IMR-90 (cell line): ENCODE measurements around the gene CCR5AS.

Experiments used
- ATAC-seq: fragments of 200-7000 bp; cut with Tn5 transposase; 2 replicates; pipeline ENCODE4 v1.9.1; 2020; ENCODE audit warnings: low read depth, mild to moderate bottlenecking, moderate library complexity
- BruUV-seq: library from RNA; stranded (reverse); fragments of 400-500 nt; replicated peaks from 2 replicates; lab custom pipeline; 2021; lab: Mats Ljungman, UMichigan
- CTCF ChIA-PET: fragments of 300-600 bp; formaldehyde crosslinking; extraction: SDS; loops from one replicate; lab custom pipeline; 2021; ENCODE audit warnings: antibody characterized with exemption; lab: Yijun Ruan, JAX
- POLR2A ChIA-PET: fragments of 300-600 bp; sonication (Branson Sonifier 250); formaldehyde crosslinking; loops from one replicate; lab custom pipeline; 2022; ENCODE audit warnings: antibody characterized with exemption; ENCODE audit not compliant: unreplicated experiment; lab: Charles Lee
- DNase-seq: peaks from one replicate; pipeline ENCODE4 v3.0.0; 2013
- H2AFZ ChIP-seq: replicated peaks from 2 replicates; pipeline ENCODE3; 2013; ENCODE audit warnings: low read length, mild to moderate bottlenecking; ENCODE audit not compliant: poor library complexity
- H2AK5ac ChIP-seq: 2 replicates; pipeline ENCODE4 v1.6.1; 2013; ENCODE audit warnings: low read depth, low read length, inconsistent platforms
- H2AK9ac ChIP-seq: replicated peaks from 2 replicates; pipeline ENCODE3; 2013; ENCODE audit warnings: mild to moderate bottlenecking, low read depth, low read length, moderate library complexity; ENCODE audit not compliant: poor library complexity
- H2BK120ac ChIP-seq: 2 replicates; pipeline ENCODE4 v1.6.1; 2013; ENCODE audit warnings: low read depth, low read length, inconsistent platforms
- H2BK15ac ChIP-seq: 3 replicates; pipeline ENCODE4 v1.6.1; 2013; ENCODE audit warnings: low read depth, low read length, inconsistent platforms
- H2BK20ac ChIP-seq: 2 replicates; pipeline ENCODE4 v1.6.1; 2013; ENCODE audit warnings: low read depth, mild to moderate bottlenecking, inconsistent platforms, low read length, moderate library complexity
- H2BK5ac ChIP-seq: 2 replicates; pipeline ENCODE4 v1.6.1; 2013; ENCODE audit warnings: mild to moderate bottlenecking, low read depth, low read length, inconsistent platforms; ENCODE audit not compliant: poor library complexity, severe bottlenecking
- H3K14ac ChIP-seq: replicated peaks from 2 replicates; pipeline ENCODE4 v1.6.1; 2013; ENCODE audit warnings: low read depth, low read length, inconsistent platforms
- H3K18ac ChIP-seq: 2 replicates; pipeline ENCODE4 v1.6.1; 2013; ENCODE audit warnings: low read depth, low read length, control low read depth
- H3K23ac ChIP-seq: 2 replicates; pipeline ENCODE4 v1.6.1; 2013; ENCODE audit warnings: low read depth, low read length, inconsistent platforms
- H3K27ac ChIP-seq: 2 replicates; pipeline ENCODE4 v1.5.1; 2013; ENCODE audit warnings: mild to moderate bottlenecking, control low read depth, low read length; ENCODE audit not compliant: insufficient read depth
- H3K27me3 ChIP-seq: 2 replicates; pipeline ENCODE4 v1.6.1; 2013; ENCODE audit warnings: low read length; ENCODE audit not compliant: control insufficient read depth, insufficient read depth
- H3K36me3 ChIP-seq: 2 replicates; pipeline ENCODE4 v1.6.1; 2013; ENCODE audit warnings: low read length, mixed read lengths; ENCODE audit not compliant: control insufficient read depth, insufficient read depth
- H3K4ac ChIP-seq: 2 replicates; pipeline ENCODE4 v1.6.1; 2013; ENCODE audit warnings: low read depth, low read length, inconsistent platforms
- H3K4me1 ChIP-seq: 2 replicates; pipeline ENCODE4 v1.6.1; 2013; ENCODE audit warnings: low read length, mixed read lengths; ENCODE audit not compliant: control insufficient read depth, insufficient read depth
- H3K4me2 ChIP-seq: 2 replicates; pipeline ENCODE4 v1.6.1; 2013; ENCODE audit warnings: low read depth, mild to moderate bottlenecking, control low read depth, low read length, moderate library complexity
- H3K4me3 ChIP-seq: 2 replicates; pipeline ENCODE4 v1.5.1; 2013; ENCODE audit warnings: low read depth, mild to moderate bottlenecking, control low read depth, low read length, moderate library complexity; ENCODE audit not compliant: insufficient read depth
- H3K56ac ChIP-seq: 2 replicates; pipeline ENCODE4 v1.6.1; 2013; ENCODE audit warnings: low read length, inconsistent platforms; ENCODE audit not compliant: insufficient read depth; ENCODE audit errors: extremely low read depth
- H3K79me1 ChIP-seq, 2 experiments: 2 replicates each; pipeline ENCODE4 v1.6.1; 2013; ENCODE audit warnings: low read length in 2 of 2, inconsistent platforms in 1 of 2, low read depth in 1 of 2
- H3K9ac ChIP-seq: 2 replicates; pipeline ENCODE4 v1.6.1; 2013; ENCODE audit warnings: low read depth, low read length, control low read depth
- H3K9me1 ChIP-seq: 2 replicates; pipeline ENCODE4 v1.6.1; 2013; ENCODE audit warnings: low read length, inconsistent platforms; ENCODE audit not compliant: insufficient read depth
- H3K9me3 ChIP-seq: 2 replicates; pipeline ENCODE4 v1.6.1; 2013; ENCODE audit warnings: low read length; ENCODE audit not compliant: control insufficient read depth, insufficient read depth
- H4K20me1 ChIP-seq: 2 replicates; pipeline ENCODE4 v1.6.1; 2013; ENCODE audit warnings: low read length, inconsistent platforms; ENCODE audit not compliant: insufficient read depth
- H4K5ac ChIP-seq: 2 replicates; pipeline ENCODE4 v1.6.1; 2013; ENCODE audit warnings: mild to moderate bottlenecking, low read depth, low read length, control low read depth
- H4K8ac ChIP-seq, 2 experiments: 2 replicates each; pipeline ENCODE4 v1.6.1; 2013; ENCODE audit warnings: low read depth in 2 of 2, low read length in 2 of 2, control low read depth in 1 of 2, inconsistent platforms in 1 of 2
- H4K91ac ChIP-seq: 2 replicates; pipeline ENCODE4 v1.6.1; 2013; ENCODE audit warnings: low read depth, low read length, inconsistent platforms; ENCODE audit not compliant: insufficient read depth
- BHLHE40 ChIP-seq: fragments of 150-350 bp; IDR thresholded peaks from 2 replicates; pipeline ENCODE4 v1.6.1; 2016; ENCODE audit warnings: mild to moderate bottlenecking, low read depth, low read length
- CEBPB ChIP-seq: IDR thresholded peaks from 2 replicates; pipeline ENCODE4 v1.6.1; 2012; ENCODE audit warnings: low read depth, low read length, improper control_type of control experiment
- CTCF ChIP-seq: conservative IDR thresholded peaks from 2 replicates; pipeline ENCODE4 v1.5.1; 2012; ENCODE audit warnings: mild to moderate bottlenecking, low read depth, low read length, improper control_type of control experiment
- MXI1 ChIP-seq: IDR thresholded peaks from 2 replicates; pipeline ENCODE4 v1.6.1; 2012; ENCODE audit warnings: low read depth, mild to moderate bottlenecking, low read length, moderate library complexity, borderline replicate concordance
- NFE2L2 ChIP-seq: fragments of 150-350 bp; IDR thresholded peaks from 2 replicates; pipeline ENCODE4 v1.6.1; 2016; ENCODE audit warnings: low read depth, mild to moderate bottlenecking, low read length
- RAD21 ChIP-seq: IDR thresholded peaks from 2 replicates; pipeline ENCODE4 v1.6.1; 2012; ENCODE audit warnings: low read length, improper control_type of control experiment
- RFX5 ChIP-seq: IDR thresholded peaks from 2 replicates; pipeline ENCODE4 v1.8.0; 2012; ENCODE audit warnings: low read depth, mild to moderate bottlenecking, low read length, moderate library complexity
- WGBS, 2 experiments: methylation state at CpG; one replicate each; pipeline versions ENCODE4 v1.1.5 to v1.1.7; 2013; ENCODE audit warnings: missing lambda C conversion rate in 2 of 2; ENCODE audit not compliant: insufficient read length in 1 of 2; ENCODE audit errors: extremely low coverage in 2 of 2; 5-methylcytosine and 5-hydroxymethylcytosine counted together
- dilution Hi-C: fragments of 300-500 bp; cut with HindIII; formaldehyde crosslinking; loops from one replicate; pipeline ENCODE4 v1.14.3; 2018; ENCODE audit warnings: low sequenced_read_pairs; ENCODE audit not compliant: unreplicated experiment
- in situ Hi-C: fragments of 300-500 bp; cut with MboI; formaldehyde crosslinking; loops from 3 replicates; pipeline ENCODE4 v1.14.3; 2019; ENCODE audit warnings: low sequenced_read_pairs, inconsistent platforms, mixed read lengths
- intact Hi-C: fragments of 100-400 bp; cut with micrococcal nuclease; formaldehyde crosslinking; loops from 2 replicates; pipeline ENCODE4 v1.10.0; 2022
- TF ChIP-seq, protein P1 (sequence below): fragments of 150-350 bp; IDR thresholded peaks from 2 replicates; pipeline ENCODE4 v1.6.1; 2016; ENCODE audit warnings: low read depth, mild to moderate bottlenecking, low read length, moderate library complexity, borderline replicate concordance

CCR5AS gene

DNA sequence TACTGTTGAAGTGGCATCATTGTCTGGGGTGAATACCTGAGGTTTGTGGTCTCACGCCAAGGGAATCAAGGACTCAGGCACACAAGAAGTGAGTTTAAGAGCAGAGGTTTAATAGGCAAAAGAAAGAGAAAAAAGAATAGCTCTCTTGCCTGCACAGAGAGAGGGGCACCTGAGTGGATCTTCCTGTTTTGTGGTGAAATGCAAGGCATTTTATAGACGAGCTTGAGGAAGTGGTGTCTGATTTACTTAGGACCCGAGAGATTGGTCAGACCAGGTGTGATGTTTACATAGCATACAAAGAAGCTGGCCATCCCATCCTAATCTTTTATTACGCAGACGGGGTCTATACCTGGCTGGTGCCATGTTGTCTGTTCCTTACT is 22.9 kb downstream of the CCR5AS start:
- intact Hi-C loops = no loop called here
- Histone ChIP-seq H4K5ac (no peak overlapping the region), H3K79me1 (no peaks in the 10 kb centered on the region), H3K36me3 (no peaks in the 10 kb centered on the region), H3K4me3 (no peak overlapping the region), H4K20me1 (no peaks in the 10 kb centered on the region), H2BK5ac (no peak overlapping the region), H2AK9ac (no peak overlapping the region), H3K4me2 (no peak overlapping the region), H3K23ac (no peak overlapping the region), H3K18ac (no peak overlapping the region), H3K27ac (no peak overlapping the region), H3K4me1 (no peaks in the 10 kb centered on the region), H3K14ac (no peak overlapping the region), H3K9me3 (no peaks in the 10 kb centered on the region), H2BK20ac (no peak overlapping the region), H2BK15ac (no peak overlapping the region), H3K4ac (no peak overlapping the region), H4K8ac (no peak overlapping the region), H2BK120ac (no peak overlapping the region), H2AFZ (no peak overlapping the region), H4K91ac (no peak overlapping the region), H3K9ac (no peak overlapping the region), H3K9me1 (peaks cover 4% of the 10 kb centered on the region), H3K27me3 (peaks cover 28% of the 10 kb centered on the region), H2AK5ac (no peak overlapping the region), H3K56ac (no peak overlapping the region)
- CTCF ChIA-PET = interaction anchor here (1.4 kb wide), 1 partner anchor 305 kb away, joined by 3 read pairs; no protein-coding TSS in a partner anchor
- in situ Hi-C loops = no loop called here
- DNase-seq (no peak), ATAC-seq (no peak)
- no peak for TF ChIP-seq MXI1
- no peak for TF ChIP-seq CTCF
- TF ChIP-seq, protein P1, sequence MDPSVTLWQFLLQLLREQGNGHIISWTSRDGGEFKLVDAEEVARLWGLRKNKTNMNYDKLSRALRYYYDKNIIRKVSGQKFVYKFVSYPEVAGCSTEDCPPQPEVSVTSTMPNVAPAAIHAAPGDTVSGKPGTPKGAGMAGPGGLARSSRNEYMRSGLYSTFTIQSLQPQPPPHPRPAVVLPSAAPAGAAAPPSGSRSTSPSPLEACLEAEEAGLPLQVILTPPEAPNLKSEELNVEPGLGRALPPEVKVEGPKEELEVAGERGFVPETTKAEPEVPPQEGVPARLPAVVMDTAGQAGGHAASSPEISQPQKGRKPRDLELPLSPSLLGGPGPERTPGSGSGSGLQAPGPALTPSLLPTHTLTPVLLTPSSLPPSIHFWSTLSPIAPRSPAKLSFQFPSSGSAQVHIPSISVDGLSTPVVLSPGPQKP = no peak
- no peak for TF ChIP-seq RFX5
- no peak for TF ChIP-seq CEBPB
- TF ChIP-seq RAD21 = no peak
- TF ChIP-seq NFE2L2 = no peak
- no peak for TF ChIP-seq BHLHE40
- dilution Hi-C loops = no loop called here
- POLR2A ChIA-PET = no interaction called here
- BruUV-seq = no TSS peak
- 71% methylated on average over 1 of the region's 5 CpGs; no CpG with 5 or more reads in 1 of the 2 experiments for WGBS, 2 experiments
